Cerebellar cortex (tissue), 1 donor: ENCODE results near the gene OR10V1.
A peak's percentile ranks its signal among the peaks of the same experiment; 100 is the strongest.
"Not testable (repeated sequence)": the region's sequence is repeated elsewhere in the genome, so short reads cannot be mapped to it uniquely, and the experiment has no call there.

Experiments
- DNase-seq: peaks from one replicate; pipeline ENCODE4 v3.0.0-alpha.2; 2015; ENCODE audit warnings: low spot score

OR10V1 gene

DNA sequence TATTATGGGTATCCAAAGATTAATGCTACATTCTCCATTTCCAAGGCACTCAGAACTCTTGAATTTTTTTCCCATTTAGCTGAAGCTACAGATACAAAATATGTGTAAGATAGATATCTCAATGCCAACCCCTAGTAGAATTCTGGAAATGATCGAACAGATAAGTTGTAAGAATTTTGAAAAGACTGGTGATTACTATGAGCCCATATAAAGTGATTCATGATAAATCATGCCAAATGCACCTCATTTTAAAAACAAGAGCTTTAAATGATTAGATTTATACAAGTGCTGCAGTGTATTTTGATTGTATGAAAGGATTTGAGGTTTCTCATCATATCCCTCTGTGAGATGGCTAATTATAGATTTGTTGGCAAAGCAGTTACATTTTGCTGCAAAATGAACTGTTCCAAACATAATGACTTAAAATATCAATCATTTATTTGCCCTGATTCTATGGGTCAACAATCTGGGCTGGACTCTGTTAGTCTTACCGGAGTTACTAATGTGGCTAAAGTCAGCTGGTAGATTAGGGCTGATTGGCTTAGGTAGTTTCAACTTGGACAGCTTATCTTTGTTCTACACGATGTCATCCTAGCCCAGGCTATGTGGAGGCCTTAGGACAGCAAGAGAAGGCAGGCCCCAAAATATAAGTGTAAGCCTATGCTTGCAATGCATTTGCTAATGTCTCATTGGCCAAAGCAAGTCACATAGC, 3.4 kb downstream of the OR10V1 start:
- no peak for DNase-seq

DNA sequence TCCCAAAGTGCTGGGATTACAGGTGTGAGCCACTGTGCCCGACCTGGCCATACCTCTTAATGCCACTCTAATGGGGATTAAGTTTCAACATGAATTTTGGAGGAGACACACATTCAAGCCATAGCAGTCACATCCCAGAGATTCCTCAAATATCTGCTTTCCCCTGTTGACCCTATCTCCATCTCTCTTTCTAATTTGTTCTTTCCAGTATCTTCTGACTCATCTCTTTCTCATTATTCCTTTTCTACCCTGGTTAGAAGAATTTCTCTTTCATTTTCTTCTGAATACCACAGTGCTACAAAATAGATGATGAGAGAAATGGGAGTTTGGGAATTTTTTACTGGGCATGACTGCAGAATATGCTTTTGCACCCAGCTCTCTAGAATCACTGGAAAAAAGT, 5.1 kb downstream of the OR10V1 start:
- DNase-seq, result no peak

DNA sequence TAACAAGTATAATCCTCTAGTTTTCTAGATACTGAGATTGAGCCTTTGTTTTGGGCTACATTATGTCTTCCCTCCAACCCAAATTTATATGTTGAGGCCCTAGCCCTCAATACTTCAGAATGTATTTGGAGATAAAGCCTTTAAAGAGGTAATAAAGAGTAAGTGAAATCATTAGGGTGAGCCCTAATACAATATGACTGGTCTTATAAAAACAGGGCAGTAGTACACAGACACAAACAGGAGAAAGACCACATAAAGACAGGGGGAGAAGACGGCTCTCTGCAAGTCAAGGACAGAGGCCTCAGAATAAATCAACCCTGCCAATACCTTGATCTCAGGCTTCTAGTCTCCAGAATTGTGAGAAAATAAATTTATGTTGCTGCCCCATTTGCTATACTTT, 6.3 kb downstream of the OR10V1 start:
- DNase-seq, result no peak

DNA sequence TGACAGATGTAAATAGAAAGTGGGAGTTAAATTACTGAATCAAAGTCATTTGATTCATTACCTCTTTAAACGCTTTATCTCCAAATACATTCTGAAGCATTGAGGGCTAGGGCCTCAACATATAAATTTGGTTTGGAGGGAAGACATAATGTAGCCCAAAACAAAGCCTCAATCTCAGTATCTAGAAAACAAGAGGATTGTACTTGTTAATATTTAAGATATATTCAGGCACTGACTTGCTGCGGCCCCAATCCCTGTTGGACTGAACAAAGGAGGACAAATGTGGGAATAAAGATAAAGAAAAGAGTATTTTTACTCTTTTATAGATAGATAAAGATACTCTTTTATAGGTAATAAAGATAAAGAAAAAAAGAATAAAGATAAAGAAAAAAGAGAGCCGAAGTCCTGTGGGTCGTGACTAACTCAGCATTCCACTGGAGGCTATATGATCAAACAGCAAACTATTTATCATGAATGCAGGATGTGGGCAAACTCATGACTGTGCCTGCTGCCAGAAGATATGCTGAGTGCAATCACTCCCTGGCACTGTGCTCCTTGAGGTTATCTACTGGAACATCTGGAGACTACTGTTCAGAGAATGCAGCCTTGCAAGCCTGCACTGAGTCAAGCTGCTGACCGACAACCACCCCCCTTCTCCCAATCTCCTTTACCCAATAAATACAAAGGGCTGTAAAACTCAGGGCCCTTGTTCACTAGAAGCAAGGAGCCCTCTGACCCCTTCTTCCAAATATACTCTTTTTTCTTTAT, 6.9 kb downstream of the OR10V1 start:
- DNase-seq, result no peak

DNA sequence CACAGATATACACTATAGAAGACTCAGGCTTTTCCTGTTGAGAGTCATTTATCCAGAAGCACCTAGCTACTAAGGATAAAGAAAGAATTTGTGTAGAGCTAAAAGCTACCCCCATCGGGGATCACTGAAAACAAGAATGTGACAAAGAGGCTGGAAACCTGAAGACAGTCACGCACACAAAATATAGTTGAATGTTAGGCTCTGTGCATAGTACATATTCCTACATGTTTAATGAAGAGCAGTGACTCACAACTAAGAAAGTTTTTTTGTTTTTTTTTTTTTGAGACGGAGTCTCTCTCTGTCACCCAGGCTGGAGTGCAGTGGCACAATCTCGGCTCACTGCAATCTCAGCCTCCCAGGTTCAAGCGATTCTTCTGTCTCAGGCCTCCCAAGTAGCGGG, 8.4 kb downstream of the OR10V1 start:
- DNase-seq, result no peak

DNA sequence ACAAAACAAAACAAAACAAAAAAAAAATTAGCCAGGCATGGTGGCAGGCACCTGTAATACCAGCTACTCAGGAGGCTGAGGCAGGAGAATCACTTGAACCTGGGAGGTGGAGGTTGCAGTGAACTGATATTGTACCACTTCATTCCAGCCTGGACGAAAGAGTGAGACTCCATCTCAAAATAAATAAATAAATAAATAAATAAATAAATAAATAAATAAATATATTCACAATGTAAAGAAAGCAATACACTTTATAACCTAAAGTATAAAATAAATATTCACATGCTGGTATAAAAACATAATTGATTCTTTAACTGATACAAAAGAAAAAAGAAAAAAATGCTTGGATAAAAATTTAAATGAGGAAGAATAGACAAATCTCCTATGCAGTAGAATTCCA, 10.1 kb downstream of the OR10V1 start:
- DNase-seq, result not testable (repeated sequence)

DNA sequence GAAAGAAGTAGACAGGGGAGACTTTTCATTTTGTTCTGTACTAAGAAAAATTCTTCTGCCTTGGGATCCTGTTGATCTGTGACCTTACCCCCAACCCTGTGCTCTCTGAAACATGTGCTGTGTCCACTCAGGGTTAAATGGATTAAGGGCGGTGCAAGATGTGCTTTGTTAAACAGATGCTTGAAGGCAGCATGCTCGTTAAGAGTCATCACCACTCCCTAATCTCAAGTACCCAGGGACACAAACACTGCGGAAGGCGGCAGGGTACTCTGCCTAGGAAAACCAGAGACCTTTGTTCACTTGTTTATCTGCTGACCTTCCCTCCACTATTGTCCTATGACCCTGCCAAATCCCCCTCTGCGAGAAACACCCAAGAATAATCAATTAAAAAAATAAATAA, 13.5 kb downstream of the OR10V1 start:
- not testable (repeated sequence) for DNase-seq

DNA sequence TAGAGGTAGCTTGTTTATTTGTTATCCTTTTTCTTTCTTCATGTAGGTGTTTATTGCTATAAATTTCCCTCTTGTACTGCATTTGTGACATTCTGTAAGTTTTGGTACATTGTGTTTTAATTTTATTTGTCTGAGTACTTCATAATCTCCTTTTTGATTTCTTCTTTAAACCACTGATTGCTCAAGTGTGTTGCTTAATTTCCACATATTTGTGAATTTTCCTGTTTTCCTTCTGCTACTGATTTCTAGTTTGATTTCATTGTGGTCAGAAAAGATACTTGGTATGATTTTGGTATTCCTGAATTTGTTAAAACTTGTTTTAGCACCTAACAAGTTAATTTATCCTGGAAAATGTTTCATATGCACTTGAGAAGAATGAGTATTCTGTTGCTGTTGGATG, 15.1 kb downstream of the OR10V1 start:
- no peak for DNase-seq

DNA sequence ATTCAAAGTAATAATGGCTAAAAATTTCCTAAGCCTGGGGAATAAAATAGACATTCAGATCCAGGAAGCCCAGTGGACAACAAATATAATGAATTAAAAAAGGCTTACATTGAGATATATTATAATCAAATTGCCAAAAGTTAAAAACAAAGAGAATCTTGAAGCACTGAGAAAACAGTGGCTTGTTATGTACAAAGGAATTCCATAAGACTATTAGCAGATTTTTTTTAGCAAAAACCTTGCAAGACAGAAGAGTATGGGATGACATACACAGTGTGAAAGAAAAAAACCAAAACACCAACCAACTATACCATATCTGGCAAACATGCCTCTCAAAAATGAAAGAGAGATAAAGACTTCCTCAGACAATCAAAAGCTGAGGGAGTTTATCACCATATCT, 20.7 kb downstream of the OR10V1 start:
- DNase-seq, result no peak

DNA sequence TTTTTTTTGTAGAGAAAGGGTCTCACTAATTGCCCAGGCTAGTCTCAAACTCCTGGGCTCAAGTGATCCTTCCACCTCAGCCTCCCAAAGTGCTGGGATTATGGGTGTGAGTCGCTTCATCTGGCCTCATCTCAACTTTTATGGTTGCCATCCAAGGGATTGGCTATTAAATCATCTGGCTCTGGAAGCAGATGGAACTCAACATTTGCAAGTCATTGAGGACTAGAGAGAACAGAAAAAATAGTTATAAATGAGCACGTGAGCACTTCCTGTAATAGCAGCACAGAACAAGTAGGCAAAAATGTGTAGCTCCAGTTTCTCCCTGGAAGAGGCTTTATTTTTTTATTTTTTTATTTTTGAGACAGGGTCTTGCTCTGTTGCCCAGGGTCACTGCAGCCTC, 22.5 kb downstream of the OR10V1 start:
- no peak for DNase-seq

DNA sequence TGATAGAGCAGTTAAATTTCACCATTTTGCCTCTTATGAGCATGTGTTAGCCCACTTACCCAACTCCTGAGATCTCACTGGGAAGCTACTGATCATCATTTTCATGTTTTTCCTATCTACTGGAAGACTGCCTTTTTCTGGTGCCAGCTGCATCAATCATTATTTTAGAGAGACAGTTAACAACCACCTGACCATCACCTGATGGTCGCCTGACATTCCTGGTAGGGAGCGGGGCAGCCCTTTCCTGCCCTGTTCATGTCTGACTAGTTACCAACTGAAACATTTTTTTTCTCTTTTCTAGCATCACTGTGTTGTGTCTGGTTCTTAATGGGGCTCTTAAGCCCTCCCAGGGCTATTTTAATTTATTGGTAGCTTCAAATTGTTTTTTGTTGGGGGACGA, 24.6 kb downstream of the OR10V1 start:
- DNase-seq, result no peak

DNA sequence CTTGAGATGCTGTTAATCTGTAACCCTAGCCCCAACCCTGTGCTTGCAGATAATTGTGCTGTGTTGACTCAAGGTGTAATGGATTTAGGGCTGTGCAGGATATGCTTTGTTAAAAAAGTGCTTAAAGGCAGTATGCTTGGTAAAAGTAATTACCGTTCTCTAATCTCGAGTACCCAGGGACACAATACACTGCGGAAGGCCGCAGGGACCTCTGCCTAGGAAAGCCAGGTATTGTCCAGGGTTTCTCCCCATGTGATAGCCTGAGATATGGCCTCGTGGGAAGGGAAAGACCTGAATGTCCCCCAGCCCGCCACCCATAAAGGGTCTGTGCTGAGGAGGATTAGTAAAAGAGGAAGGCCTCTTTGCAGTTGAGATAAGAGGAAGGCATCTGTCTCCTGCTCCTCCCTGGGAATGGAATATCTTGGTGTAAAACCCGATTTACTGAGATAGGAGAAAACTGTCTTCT, 32.4 kb downstream of the OR10V1 start:
- not testable (repeated sequence) for DNase-seq

DNA sequence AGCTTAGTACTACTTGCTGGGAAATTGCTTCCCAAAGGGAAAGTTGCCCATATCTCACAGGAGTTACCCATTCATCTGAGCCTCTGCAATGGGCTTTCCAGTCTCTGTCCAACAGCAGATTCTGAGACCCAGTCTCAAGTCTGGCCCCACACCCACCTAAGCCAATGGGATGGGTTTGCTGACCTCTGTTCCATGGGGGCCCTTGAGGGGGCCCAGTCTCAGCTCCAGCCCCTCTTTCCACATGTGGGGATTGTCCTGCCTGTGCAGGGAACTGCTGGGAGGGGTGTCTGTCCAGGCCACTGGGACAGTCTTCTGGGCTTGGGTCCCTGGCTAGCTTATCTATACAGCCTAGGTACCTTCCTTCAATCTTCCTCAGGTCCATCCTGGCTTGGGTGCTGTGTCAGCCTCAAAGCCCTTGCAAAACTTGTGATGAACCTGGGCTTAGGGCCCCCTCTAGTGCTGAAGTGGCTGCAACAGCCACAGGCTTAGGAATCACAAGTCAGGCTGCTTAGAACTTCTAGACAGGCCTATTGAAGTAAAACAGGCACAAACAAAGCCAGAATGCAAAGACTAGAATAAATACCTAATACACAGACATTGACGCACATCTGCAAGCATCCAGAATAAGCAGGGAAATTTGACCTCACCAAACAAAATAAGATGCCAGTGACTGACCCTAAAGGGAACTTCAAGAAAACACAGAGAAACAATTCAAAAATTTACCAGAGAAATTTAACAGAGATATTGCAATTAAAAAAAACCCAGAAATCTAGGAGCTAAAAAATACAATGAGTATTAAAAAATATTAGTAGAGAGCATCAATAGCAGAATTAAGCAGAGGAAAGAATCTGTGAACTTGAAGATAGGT, 33.1 kb downstream of the OR10V1 start:
- DNase-seq, result peak; percentile 75

DNA sequence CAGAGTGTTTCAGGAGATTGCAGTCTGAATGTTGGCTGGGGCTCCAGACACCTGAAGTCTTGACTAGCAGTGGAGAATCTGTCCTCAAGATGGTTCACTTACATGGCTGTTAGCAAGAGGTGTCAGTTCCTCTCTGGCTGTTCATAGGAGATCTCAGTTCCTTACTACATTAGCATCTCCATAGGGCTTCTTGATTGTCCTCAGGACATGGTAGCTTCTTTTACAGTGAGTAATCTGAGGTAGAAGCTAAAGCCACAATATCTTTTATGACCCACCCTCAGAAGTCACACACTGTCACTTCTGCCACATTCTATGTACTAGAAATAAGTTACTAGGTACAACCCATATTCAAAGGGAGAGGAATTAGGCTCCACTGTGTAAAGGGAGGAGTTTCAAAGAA, 34.3 kb downstream of the OR10V1 start:
- DNase-seq, result no peak

DNA sequence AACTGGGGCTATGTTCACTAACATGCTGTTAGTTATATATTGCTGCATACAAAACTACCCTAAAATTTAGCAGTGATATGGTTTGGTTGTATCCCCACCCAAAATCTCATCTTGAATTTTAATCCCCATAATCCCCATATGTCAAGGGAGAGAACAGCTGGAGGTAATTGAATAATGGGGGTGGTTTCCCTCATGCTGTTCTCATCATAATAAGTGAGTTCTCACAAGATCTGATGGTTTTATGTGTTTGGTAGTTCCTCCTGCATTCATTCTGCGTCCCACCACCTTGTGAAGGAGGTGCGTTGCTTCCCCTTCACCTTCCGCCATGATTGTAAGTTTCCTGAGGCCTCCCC, 34.9 kb downstream of the OR10V1 start:
- no peak for DNase-seq

DNA sequence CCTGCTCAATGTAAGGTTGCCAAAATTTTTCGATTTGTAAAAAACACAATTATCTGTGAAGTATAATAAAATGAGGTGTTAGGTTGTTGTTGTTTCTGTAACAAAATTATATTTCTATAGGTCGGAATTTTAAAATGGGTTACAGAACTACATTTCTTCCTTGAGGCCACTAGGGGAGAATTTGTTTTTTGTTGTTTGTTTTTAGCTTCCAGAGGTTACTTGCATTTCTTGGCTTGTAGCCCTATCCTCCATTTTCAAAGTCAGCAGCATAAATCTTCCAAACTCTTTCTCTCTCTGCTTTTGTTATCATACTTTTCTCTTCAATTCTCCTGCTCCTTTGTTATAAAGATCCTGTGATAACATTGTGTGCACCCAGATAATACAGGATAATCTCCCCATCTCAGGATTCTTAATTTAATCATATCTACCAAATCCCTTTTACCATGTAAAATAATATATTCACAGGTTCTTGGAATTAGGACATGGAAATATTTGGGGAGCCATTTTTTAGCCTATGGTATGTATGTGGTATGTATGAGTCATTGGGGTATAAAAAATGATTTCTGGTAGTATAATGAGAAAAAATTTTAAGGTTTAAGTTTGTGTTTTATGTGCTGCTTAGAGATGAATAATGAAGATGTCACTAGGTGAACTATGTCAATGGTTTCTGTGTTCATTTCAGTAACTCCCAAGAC, 35.4 kb downstream of the OR10V1 start:
- DNase-seq, result no peak

DNA sequence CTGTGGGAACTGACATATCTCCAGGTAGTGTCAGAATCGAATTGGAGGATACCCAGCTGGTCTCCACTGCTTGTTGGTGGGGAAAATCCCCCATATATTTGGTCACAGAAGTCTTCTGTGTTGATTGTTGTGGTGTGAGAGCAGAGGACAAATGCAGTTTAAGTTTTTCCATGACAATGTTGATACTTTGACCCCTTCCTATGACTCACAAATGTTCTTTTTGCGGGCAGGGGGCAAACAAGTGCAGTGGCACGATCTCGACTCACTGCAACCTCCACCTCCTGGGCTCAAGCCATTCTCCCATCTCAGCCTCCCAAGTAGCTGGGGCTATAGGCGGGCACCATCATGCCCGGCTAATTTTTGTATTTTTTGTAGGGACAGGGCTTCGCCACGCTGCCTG, 37.4 kb downstream of the OR10V1 start:
- no peak for DNase-seq

DNA sequence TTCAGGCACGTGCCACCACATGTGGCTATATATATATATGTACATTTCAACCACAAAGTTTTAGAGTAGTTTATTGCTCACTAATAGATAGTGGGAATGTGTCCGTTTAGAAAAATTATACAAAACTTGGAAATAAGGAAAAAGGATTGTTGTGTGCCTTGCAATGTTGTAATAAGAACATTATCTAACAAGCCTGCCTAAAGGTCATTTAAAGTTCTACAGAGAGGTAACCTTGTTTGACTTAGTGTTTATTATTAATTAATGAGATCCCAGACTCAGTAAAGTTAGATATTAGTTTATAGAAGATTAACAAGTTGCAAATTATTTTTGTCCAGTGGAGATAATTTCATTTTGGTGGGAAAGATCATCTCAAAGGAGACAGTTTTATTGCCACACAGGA, 39.4 kb downstream of the OR10V1 start:
- no peak for DNase-seq

DNA sequence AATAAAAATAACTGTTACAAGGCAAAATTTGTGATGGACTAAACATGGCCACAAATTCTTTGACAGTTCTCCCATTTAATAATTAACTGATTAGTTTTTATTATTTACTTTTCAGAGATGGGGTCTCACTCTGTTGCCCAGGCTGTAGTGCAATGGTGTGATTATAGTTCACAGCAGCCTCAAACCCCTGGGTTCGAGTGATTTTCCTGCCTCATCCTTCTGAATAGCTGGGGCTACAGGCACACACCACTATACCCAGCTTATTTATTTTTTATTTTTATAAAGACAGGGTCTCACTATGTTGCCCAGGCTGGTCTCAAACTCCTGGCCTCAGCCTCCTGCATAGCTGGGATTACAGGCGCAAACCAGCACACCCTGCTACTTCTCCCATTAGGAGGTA, 40.4 kb downstream of the OR10V1 start:
- DNase-seq, result no peak

DNA sequence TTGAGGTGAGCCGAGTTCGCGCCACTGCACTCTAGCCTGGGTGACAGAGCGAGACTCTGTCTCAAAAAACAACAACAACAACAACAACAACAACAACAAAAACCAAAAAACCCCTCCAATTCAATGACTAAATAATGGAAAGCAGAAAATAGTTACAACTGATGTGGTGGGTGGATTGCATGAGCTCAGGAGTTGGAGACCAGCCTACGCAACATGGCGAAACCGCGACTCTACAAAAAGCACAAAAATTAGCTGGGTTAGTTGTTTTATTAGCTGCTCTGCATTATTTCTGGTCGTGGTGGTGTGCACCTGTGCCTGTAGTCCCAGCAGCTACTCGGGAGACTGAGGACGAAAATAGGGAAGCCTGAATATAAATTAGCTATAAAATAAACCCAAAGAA, 42.2 kb downstream of the OR10V1 start:
- no peak for DNase-seq

DNA sequence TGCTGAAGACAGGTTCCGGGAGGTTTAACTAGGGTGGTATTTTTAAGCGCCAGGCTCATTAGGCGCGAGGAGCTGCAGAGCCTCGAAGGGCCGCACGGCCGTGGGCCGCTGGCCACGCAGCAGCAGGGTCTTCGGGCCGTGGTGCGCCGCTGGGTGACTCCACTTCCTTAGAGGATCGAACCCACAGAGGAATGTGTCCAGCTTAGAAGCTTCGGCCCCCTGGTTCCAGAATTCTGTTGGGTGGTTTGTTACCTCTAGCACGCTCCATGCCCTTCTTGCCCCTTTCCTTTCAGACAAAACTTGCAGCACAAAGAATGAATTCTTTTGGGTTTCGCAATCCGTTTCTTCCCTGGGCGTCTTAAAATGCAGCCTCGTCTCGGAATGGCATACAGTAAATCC, 44.0 kb downstream of the OR10V1 start:
- DNase-seq, result no peak

DNA sequence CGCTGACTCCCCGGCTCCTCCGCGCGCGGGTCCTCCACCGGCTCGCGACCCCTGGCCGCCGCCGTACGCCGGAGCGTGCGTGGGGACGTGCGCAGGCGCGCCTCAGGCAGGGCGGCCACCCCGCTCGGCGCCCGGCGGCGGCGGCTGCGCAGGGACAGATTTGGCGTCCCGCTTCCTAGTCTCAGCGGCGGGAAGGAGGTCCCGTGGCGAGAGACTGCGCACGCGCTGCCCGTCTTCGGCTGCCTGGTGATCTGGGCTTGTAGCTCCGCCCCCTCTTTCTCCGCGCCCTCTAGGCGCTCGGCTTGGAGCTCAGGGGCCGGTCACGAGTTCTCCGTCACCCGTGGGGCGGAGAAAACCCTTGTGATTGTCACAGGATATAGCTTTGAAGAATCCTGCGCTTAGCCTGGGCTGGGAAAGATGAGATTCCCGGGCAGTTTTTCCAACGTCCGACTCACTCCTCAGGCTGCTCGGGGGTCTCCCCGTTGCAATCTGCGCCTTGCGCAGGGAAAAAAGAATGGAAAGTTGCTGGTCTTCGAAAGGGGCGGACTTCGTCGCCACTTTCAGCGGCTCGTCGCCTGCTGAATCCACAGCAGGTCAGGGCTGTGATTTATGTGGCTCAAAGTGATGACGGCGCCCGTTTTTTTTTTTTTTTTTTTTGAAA, 44.6 kb downstream of the OR10V1 start, which contains the start of gene PATL1:
Gene PATL1, minus strand, starts transcription at position 88 of the 661 bp plus-strand sequence. CDS start 142 bp downstream, outside the sequence.
- peak; percentile 99 for DNase-seq
